Gastroesophageal sphincter (tissue), 4 donors: ENCODE data around the gene RAPGEF3. TPM values are rescaled to one million over a fixed set of nuclear protein-coding genes. Genes with fewer than 3 reads are reported as not detected.

Experiments
- ATAC-seq: fragments of 150-250 bp; one replicate; pipeline ENCODE4 v1.9.1; 2016; ENCODE audit warnings: mild to moderate bottlenecking, moderate library complexity
- H3K27ac ChIP-seq, 4 donors: fragments of 200-600 bp; sonication (generic) in 3 of 4; 1 replicate in 3 of 4; 2 replicates in 1 of 4; pipeline ENCODE4 v1.5.1; 2016 to 2019
- H3K27me3 ChIP-seq: fragments of 200-600 bp; sonication (generic); one replicate; pipeline ENCODE4 v1.5.1; 2019
- H3K36me3 ChIP-seq, 2 donors: fragments of 200-600 bp; sonication (generic); one replicate each; pipeline ENCODE4 v1.5.1; 2019; ENCODE audit warnings: control low read depth in 1 of 2
- H3K4me1 ChIP-seq, 3 donors: fragments of 200-600 bp; sonication (generic); 1 replicate in 2 of 3; 2 replicates in 1 of 3; pipeline ENCODE4 v1.5.1; 2016 to 2019; ENCODE audit warnings: control low read depth in 2 of 3
- H3K4me3 ChIP-seq, 2 donors: fragments of 200-600 bp; sonication (generic); one replicate each; pipeline ENCODE4 v1.5.1; 2019; ENCODE audit warnings: mild to moderate bottlenecking in 1 of 2, moderate library complexity in 1 of 2
- H3K9me3 ChIP-seq, 3 donors: fragments of 200-600 bp; sonication (generic); one replicate each; pipeline ENCODE4 v1.5.1; 2017 to 2019; ENCODE audit warnings: control low read depth in 2 of 3
- EP300 ChIP-seq: sonication (generic); formaldehyde crosslinking; IDR thresholded peaks from one replicate; pipeline ENCODE4 v1.6.1; 2017; ENCODE audit warnings: antibody characterized with exemption, mild to moderate bottlenecking
- POLR2A ChIP-seq, 2 donors: fragments of 450-650 bp; IDR thresholded peaks; one replicate each; pipeline ENCODE4 v1.6.1; 2017; ENCODE audit warnings: antibody characterized with exemption in 2 of 2, mild to moderate bottlenecking in 2 of 2, moderate library complexity in 1 of 2
- POLR2AphosphoS5 ChIP-seq: sonication (generic); formaldehyde crosslinking; IDR thresholded peaks from one replicate; pipeline ENCODE4 v1.6.1; 2017; ENCODE audit warnings: antibody characterized with exemption
- WGBS, 2 donors: methylation state at CpG; one replicate each; pipeline ENCODE4 v1.1.5; 2018; ENCODE audit warnings: low coverage in 1 of 2; 5-methylcytosine and 5-hydroxymethylcytosine counted together
- total RNA-seq, 4 donors: library from RNA; depleted of rRNA; stranded (reverse); fragments of >200 nt; gene quantifications; one replicate each; pipeline ENCODE4 v1.1.0, GENCODE V29; 2016
- TF ChIP-seq, protein P1 (sequence below), 4 experiments: fragments of 200-600 bp in 2 of 4; fragments of 450-650 bp in 2 of 4; sonication (generic) in 1 of 4; IDR thresholded peaks; one replicate each; pipeline ENCODE4 v1.5.1; 2017 to 2019; ENCODE audit warnings: antibody characterized with exemption in 4 of 4, mild to moderate bottlenecking in 2 of 4, moderate library complexity in 2 of 4

Gene RAPGEF3
- total RNA-seq, 4 donors from 2014 or later: 19.3 to 56.8 (median 25.5) TPM

DNA sequence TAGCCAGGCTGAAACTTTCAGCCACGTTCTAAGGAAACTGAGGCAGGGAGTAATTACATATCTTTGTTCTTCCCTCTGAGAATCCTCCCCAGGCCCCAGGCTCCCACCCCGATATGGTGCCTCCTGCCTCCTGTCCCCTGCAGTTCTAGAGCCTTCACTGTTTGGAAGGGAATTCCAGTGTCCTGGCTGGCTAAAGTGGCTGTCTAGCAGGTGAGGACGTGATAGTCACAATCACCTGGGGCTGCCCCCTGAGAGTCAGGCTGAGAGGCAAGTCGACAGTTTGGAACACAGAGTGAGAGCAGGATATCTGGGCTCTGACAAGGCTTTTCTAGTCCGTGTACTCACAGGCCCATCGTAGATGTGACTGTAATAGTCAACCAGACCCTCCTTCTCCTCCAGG, 46.5 kb downstream of the RAPGEF3 start:
- WGBS, 2 donors: 83% methylated on average over 3 of the region's 6 CpGs; no CpG with 5 or more reads in 1 of the 2 donors

GRCh38 chr12:47711448-47711847, 47.2 kb downstream of the RAPGEF3 start:
- ATAC-seq: no peak
- TF ChIP-seq, protein P1, sequence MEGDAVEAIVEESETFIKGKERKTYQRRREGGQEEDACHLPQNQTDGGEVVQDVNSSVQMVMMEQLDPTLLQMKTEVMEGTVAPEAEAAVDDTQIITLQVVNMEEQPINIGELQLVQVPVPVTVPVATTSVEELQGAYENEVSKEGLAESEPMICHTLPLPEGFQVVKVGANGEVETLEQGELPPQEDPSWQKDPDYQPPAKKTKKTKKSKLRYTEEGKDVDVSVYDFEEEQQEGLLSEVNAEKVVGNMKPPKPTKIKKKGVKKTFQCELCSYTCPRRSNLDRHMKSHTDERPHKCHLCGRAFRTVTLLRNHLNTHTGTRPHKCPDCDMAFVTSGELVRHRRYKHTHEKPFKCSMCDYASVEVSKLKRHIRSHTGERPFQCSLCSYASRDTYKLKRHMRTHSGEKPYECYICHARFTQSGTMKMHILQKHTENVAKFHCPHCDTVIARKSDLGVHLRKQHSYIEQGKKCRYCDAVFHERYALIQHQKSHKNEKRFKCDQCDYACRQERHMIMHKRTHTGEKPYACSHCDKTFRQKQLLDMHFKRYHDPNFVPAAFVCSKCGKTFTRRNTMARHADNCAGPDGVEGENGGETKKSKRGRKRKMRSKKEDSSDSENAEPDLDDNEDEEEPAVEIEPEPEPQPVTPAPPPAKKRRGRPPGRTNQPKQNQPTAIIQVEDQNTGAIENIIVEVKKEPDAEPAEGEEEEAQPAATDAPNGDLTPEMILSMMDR (IDR thresholded peaks at IDR 0.05): no peak
- TF ChIP-seq POLR2AphosphoS5 (no peak), POLR2A (IDR thresholded peaks at IDR 0.05) (no peak), EP300 (no peak)
- H3K36me3 ChIP-seq: no peaks in the 10 kb centered on the region
- peaks cover 0 to 35% (median 14%) of the 10 kb centered on the region in 3 donors for H3K4me1 ChIP-seq
- no peak overlapping the region for H3K27ac ChIP-seq
- no peaks in the 10 kb centered on the region for H3K27me3 ChIP-seq
- H3K4me3 ChIP-seq: no peak overlapping the region
- WGBS, 2 donors: 100% methylated on average over 1 of the region's 5 CpGs
- no peaks in the 10 kb centered on the region for H3K9me3 ChIP-seq

More for the DNA sequence above, 46.5 kb downstream of the RAPGEF3 start:
- Histone ChIP-seq H3K4me1 (peaks cover 3 to 35% (median 22%) of the 10 kb centered on the region in 3 donors), H3K9me3 (no peaks in the 10 kb centered on the region), H3K4me3 (no peak overlapping the region), H3K27ac (no peak overlapping the region), H3K36me3 (no peaks in the 10 kb centered on the region), H3K27me3 (no peaks in the 10 kb centered on the region)
- TF ChIP-seq, protein P1 (IDR thresholded peaks at IDR 0.05): no peak
- TF ChIP-seq POLR2A (IDR thresholded peaks at IDR 0.05) (no peak), POLR2AphosphoS5 (no peak), EP300 (no peak)
- no peak for ATAC-seq

DNA sequence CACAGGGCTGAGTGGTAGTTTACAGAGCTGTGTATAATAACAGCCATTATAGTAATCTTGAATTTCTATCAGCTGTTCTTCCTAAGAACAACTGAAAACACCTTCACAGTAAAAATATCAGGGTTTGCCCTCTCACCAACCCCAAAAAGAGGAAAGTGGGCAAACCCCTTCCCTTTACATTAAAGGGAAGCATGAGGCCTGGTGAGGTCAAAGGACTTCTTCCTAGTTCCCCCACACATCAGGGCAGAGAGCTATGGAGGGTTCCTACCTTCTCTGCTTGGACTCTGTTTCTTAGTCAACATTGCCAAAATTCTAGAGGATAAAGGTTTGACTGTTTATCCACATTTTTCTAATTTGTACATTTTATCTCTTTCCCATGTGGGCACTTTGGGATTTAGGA, 48.4 kb downstream of the RAPGEF3 start:
- no peak overlapping the region for H3K4me3 ChIP-seq
- no peak for ATAC-seq
- no peak overlapping the region for H3K27ac ChIP-seq
- H3K27me3 ChIP-seq: no peaks in the 10 kb centered on the region
- H3K9me3 ChIP-seq: no peaks in the 10 kb centered on the region
- H3K36me3 ChIP-seq: no peaks in the 10 kb centered on the region
- TF ChIP-seq EP300: no peak
- TF ChIP-seq, protein P1 (IDR thresholded peaks at IDR 0.05): no peak
- TF ChIP-seq POLR2A (IDR thresholded peaks at IDR 0.05): no peak
- TF ChIP-seq POLR2AphosphoS5: no peak
- H3K4me1 ChIP-seq: peaks cover 0 to 26% (median 5%) of the 10 kb centered on the region in 3 donors

- no peak for ATAC-seq
- WGBS, 2 donors: 83 to 100% methylated on average over 1 to 2 of the region's 2 CpGs
- H3K4me1 ChIP-seq: peaks cover 0 to 26% (median 0%) of the 10 kb centered on the region in 3 donors
- H3K36me3 ChIP-seq: no peaks in the 10 kb centered on the region
- H3K27me3 ChIP-seq: no peaks in the 10 kb centered on the region
- no peaks in the 10 kb centered on the region for H3K9me3 ChIP-seq
- no peak overlapping the region for H3K4me3 ChIP-seq
- TF ChIP-seq POLR2AphosphoS5: no peak
- no peak for TF ChIP-seq EP300
- TF ChIP-seq POLR2A (IDR thresholded peaks at IDR 0.05): no peak
- TF ChIP-seq, protein P1 (IDR thresholded peaks at IDR 0.05): no peak
- no peak overlapping the region for H3K27ac ChIP-seq
These were observed 49.0 kb downstream of the RAPGEF3 start for GRCh38 chr12:47709671-47710070.

- TF ChIP-seq POLR2A (IDR thresholded peaks at IDR 0.05): no peak
- no peak for TF ChIP-seq EP300
- TF ChIP-seq, protein P1 (IDR thresholded peaks at IDR 0.05): no peak
- no peak for TF ChIP-seq POLR2AphosphoS5
- Histone ChIP-seq H3K36me3 (no peaks in the 10 kb centered on the region), H3K27ac (no peak overlapping the region), H3K27me3 (no peaks in the 10 kb centered on the region), H3K9me3 (no peaks in the 10 kb centered on the region), H3K4me3 (no peak overlapping the region), H3K4me1 (peaks cover 0 to 27% (median 0%) of the 10 kb centered on the region in 3 donors)
- no peak for ATAC-seq
- WGBS, 2 donors: 74 to 90% methylated on average over 2 to 4 of the region's 4 CpGs
These were observed 49.4 kb downstream of the RAPGEF3 start for GRCh38 chr12:47709237-47709636.
